HepG2 (cell line): Measurements from ENCODE around the gene BCAS4. TPM values are rescaled to one million over a fixed set of nuclear protein-coding genes. Genes with fewer than 3 reads are reported as not detected.

ENCODE experiments used
- ATAC-seq: fragments of 200-7000 bp; cut with Tn5 transposase; 3 replicates; pipeline ENCODE4 v1.9.1; 2020; ENCODE audit warnings: mild to moderate bottlenecking, moderate library complexity
- BruUV-seq: library from RNA; stranded (reverse); fragments of 400-500 nt; replicated peaks from 2 replicates; lab custom pipeline; 2021; lab: Mats Ljungman, UMichigan
- CTCF ChIA-PET: fragments of 300-600 bp; formaldehyde crosslinking; extraction: SDS; loops from one replicate; lab custom pipeline; 2021; ENCODE audit warnings: low total read pairs, inconsistent platforms, low intra/inter-chr PET ratio; lab: Yijun Ruan, JAX
- POLR2A ChIA-PET: fragments of 350-600 bp; sonication (Branson Sonifier 250); formaldehyde crosslinking; loops from one replicate; lab custom pipeline; 2020; ENCODE audit warnings: antibody characterized with exemption, inconsistent platforms; lab: Yijun Ruan, JAX
- DNase-seq: peaks from one replicate; pipeline ENCODE4 v3.0.0-alpha.2; 2015; ENCODE audit warnings: low spot score
- FAIRE-seq: peaks from 3 replicates; lab custom pipeline; 2011; peaks lifted over from hg19 to GRCh38; lab: Jason Lieb, UNC
- H2AFZ ChIP-seq: one replicate; pipeline ENCODE4 v1.6.1; 2011; ENCODE audit warnings: low read length, inconsistent platforms
- H3K27ac ChIP-seq: fragments of 300-600 bp; 3 replicates; pipeline ENCODE4 v1.8.0; 2011; ENCODE audit warnings: mixed run types, mild to moderate bottlenecking, mixed read lengths, low read length, inconsistent platforms; ENCODE audit not compliant: insufficient read depth; ENCODE audit errors: extremely low read length
- H3K27me3 ChIP-seq, 2 experiments: fragments of 200-600 bp in 1 of 2; 2 replicates in 1 of 2; 3 replicates in 1 of 2; pipeline versions ENCODE4 v1.6.0 to v1.8.0; 2011; ENCODE audit warnings: low read length in 2 of 2, mild to moderate bottlenecking in 2 of 2, moderate library complexity in 2 of 2, inconsistent platforms in 1 of 2; ENCODE audit not compliant: insufficient read depth in 2 of 2, control insufficient read depth in 1 of 2
- H3K36me3 ChIP-seq, 2 experiments: fragments of 200-600 bp in 1 of 2; replicated peaks in 1 of 2; 2 replicates in 1 of 2; 3 replicates in 1 of 2; pipeline versions ENCODE4 v1.5.1 to v1.8.0; 2011; ENCODE audit warnings: low read length in 2 of 2, inconsistent platforms in 1 of 2; ENCODE audit not compliant: insufficient read depth in 2 of 2, control insufficient read depth in 1 of 2
- H3K4me1 ChIP-seq: 2 replicates; pipeline ENCODE4 v1.5.1; 2012; ENCODE audit warnings: low read length, inconsistent platforms; ENCODE audit not compliant: insufficient read depth
- H3K4me2 ChIP-seq: 2 replicates; pipeline ENCODE4 v1.6.0; 2011; ENCODE audit warnings: low read depth, low read length, inconsistent platforms
- H3K4me3 ChIP-seq, 3 experiments: fragments of 200-600 bp in 1 of 3; sonication (generic), shearing (Covaris generic) in 1 of 3; replicated peaks in 1 of 3; 2 replicates each; pipeline ENCODE4 v1.5.1; 2011 to 2016; ENCODE audit warnings: low read length in 3 of 3, inconsistent platforms in 2 of 3, low read depth in 2 of 3, mild to moderate bottlenecking in 2 of 3, control low read depth in 1 of 3, mixed read lengths in 1 of 3; ENCODE audit not compliant: insufficient read depth in 1 of 3
- H3K79me2 ChIP-seq: one replicate; pipeline ENCODE4 v1.6.1; 2011; ENCODE audit warnings: low read length, inconsistent platforms; ENCODE audit not compliant: insufficient read depth
- H3K9ac ChIP-seq: 2 replicates; pipeline ENCODE4 v1.6.0; 2011; ENCODE audit warnings: mild to moderate bottlenecking, low read depth, low read length, inconsistent platforms; ENCODE audit not compliant: insufficient read depth
- H3K9me3 ChIP-seq: 2 replicates; pipeline ENCODE4 v1.5.1; 2012; ENCODE audit warnings: mild to moderate bottlenecking, low read length
- H4K20me1 ChIP-seq: 2 replicates; pipeline ENCODE4 v1.6.0; 2011; ENCODE audit warnings: inconsistent platforms, mild to moderate bottlenecking, low read length, moderate library complexity; ENCODE audit not compliant: insufficient read depth
- ZNF577 ChIP-seq: sonication (generic); formaldehyde crosslinking; IDR thresholded peaks from 2 replicates; pipeline ENCODE4 v1.4.0; 2020; ENCODE audit warnings: mild to moderate bottlenecking, low read depth, missing genetic modification reagents, borderline replicate concordance
- WGBS: methylation state at CpG from one replicate; pipeline ENCODE4 v1.1.6; 2017; ENCODE audit warnings: low lambda C conversion rate; 5-methylcytosine and 5-hydroxymethylcytosine counted together
- in situ Hi-C: cut with HindIII; loops from 2 replicates; pipeline ENCODE4 v1.10.0; 2017; ENCODE audit warnings: low pct_unique_long_range_greater_than_20kb; ENCODE audit not compliant: extremely low pct_ligation_motif_present
- intact Hi-C: fragments of 100-400 bp; cut with micrococcal nuclease; formaldehyde crosslinking; loops from one replicate; pipeline ENCODE4 v1.10.0; 2022; ENCODE audit not compliant: unreplicated experiment
- polyA plus RNA-seq, 8 experiments: library from polyadenylated mRNA; depleted of rRNA in 3 of 8; stranded (reverse) in 7 of 8; unstranded in 1 of 8; fragments of >200 nt; fragmentation: Illumina TruSeq in 4 of 8; extraction: Trizol in 4 of 8; gene quantifications; 2 replicates each; pipeline versions ENCODE4 v1.2.1 to v1.2.3, GENCODE V29; 2011 to 2016; ENCODE audit warnings: low read depth in 4 of 8, missing spikeins in 1 of 8, mixed read lengths in 1 of 8; ENCODE audit not compliant: insufficient read depth in 1 of 8
- total RNA-seq, 5 experiments: library from RNA; depleted of rRNA; stranded (reverse); fragments of >200 nt; fragmentation: Illumina TruSeq; extraction: Trizol; gene quantifications; 2 replicates each; pipeline ENCODE4 v1.2.3, GENCODE V29; 2016; ENCODE audit warnings: low read depth in 1 of 5
- TF ChIP-seq, protein P1 (sequence below): sonication (generic); formaldehyde crosslinking; IDR thresholded peaks from 2 replicates; pipeline ENCODE4 v1.4.0; 2020; ENCODE audit warnings: missing genetic modification reagents, borderline replicate concordance

The BCAS4 gene
- total and polyA plus RNA-seq, 2 of the 13 experiments (the other 11 are each of a cell fraction or from before 2014, with no cell fraction given): 7.2 to 8.0 TPM

DNA sequence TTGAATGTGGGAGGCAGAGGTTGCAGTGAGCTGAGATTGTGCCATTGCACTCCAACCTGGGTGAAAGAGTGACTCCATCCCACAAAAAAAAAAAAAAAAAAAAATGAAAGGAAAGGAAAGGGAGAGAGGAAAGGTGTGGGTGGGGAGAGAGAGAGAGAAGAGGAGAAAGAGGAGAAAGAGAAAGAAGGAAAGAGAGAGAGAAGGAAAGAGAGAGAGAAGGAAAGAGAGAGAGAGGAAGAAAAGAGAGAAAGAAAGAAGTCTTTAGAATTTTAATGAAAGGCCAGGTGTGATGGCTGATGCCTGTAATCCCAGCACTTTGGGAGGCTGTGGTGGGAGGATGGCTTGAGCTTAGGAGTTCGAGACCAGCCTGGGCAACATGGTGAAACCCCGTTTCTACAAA lies 7.7 kb upstream of the BCAS4 start:
- no TSS peak for BruUV-seq
- POLR2A ChIA-PET: interaction anchor here (1.3 to 2.7 kb wide), 2 partner anchors 22 to 124 kb away, joined by 7 to 18 read pairs; no protein-coding TSS in a partner anchor
- intact Hi-C loops: no loop called here

More for the DNA sequence above, 7.7 kb upstream of the BCAS4 start:
- Histone ChIP-seq H3K4me2 (no peak overlapping the region), H3K9ac (no peak overlapping the region), H3K79me2 (no peaks in the 10 kb centered on the region), H3K4me1 (peaks cover 35% of the 10 kb centered on the region), H3K4me3 (no peak overlapping the region), H4K20me1 (no peaks in the 10 kb centered on the region), H3K27me3 (no peaks in the 10 kb centered on the region), H2AFZ (no peak overlapping the region), H3K36me3 (no peaks in the 10 kb centered on the region), H3K9me3 (no peaks in the 10 kb centered on the region), H3K27ac (no peak overlapping the region)
- in situ Hi-C loops: loop anchor here (25.0 kb wide), 1 partner anchor 525 kb away; no protein-coding TSS in a partner anchor
- DNase-seq (no peak), FAIRE-seq (no peak), ATAC-seq (no peak)
- WGBS: 92% methylated on average over 2 of the region's 2 CpGs
- TF ChIP-seq, protein P1, sequence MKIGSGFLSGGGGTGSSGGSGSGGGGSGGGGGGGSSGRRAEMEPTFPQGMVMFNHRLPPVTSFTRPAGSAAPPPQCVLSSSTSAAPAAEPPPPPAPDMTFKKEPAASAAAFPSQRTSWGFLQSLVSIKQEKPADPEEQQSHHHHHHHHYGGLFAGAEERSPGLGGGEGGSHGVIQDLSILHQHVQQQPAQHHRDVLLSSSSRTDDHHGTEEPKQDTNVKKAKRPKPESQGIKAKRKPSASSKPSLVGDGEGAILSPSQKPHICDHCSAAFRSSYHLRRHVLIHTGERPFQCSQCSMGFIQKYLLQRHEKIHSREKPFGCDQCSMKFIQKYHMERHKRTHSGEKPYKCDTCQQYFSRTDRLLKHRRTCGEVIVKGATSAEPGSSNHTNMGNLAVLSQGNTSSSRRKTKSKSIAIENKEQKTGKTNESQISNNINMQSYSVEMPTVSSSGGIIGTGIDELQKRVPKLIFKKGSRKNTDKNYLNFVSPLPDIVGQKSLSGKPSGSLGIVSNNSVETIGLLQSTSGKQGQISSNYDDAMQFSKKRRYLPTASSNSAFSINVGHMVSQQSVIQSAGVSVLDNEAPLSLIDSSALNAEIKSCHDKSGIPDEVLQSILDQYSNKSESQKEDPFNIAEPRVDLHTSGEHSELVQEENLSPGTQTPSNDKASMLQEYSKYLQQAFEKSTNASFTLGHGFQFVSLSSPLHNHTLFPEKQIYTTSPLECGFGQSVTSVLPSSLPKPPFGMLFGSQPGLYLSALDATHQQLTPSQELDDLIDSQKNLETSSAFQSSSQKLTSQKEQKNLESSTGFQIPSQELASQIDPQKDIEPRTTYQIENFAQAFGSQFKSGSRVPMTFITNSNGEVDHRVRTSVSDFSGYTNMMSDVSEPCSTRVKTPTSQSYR (CRISPR knock-in tag): no peak
- TF ChIP-seq ZNF577 (CRISPR knock-in tag): no peak
- CTCF ChIA-PET: interaction anchor here (1.8 kb wide), 1 partner anchor 161 kb away, joined by 13 read pairs; no protein-coding TSS in a partner anchor
